ENCODE results near the gene GPR31. TPM values are rescaled to one million over a fixed set of nuclear protein-coding genes. Genes with fewer than 3 reads are reported as not detected.
"Not testable (repeated sequence)": the region's sequence is repeated elsewhere in the genome, so short reads cannot be mapped to it uniquely, and the experiment has no call there.

GPR31 gene, protein sequence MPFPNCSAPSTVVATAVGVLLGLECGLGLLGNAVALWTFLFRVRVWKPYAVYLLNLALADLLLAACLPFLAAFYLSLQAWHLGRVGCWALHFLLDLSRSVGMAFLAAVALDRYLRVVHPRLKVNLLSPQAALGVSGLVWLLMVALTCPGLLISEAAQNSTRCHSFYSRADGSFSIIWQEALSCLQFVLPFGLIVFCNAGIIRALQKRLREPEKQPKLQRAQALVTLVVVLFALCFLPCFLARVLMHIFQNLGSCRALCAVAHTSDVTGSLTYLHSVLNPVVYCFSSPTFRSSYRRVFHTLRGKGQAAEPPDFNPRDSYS
- not detected for polyA plus RNA-seq (2013, experiment 1 of 2; ENCODE audit: insufficient read length)
- polyA plus RNA-seq (2013, experiment 2 of 2; ENCODE audit: insufficient read length), result not detected

DNA sequence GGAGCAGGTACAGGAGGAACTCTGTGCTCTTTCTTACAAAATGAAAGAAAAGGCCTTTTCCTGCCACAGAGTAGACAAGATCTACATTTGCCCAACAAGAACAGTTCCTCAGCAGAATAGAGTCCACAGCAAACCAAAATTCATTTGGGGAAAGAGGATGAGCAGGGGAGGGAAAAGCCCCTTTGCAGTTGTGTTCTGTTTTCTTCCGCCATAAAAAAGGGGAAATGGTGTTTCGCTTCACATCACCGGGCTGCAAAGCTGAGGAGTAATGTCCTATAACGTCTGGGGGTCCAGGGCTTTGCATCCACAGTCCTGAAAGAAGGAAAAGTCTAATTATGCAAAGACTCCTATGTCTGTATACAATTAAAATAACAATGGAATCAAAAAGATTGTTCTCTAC, at the start of gene GPR31:
Gene GPR31 (minus strand): TSS at position 118 of the 400 bp plus-strand sequence. CDS start 149 bp downstream, outside the sequence.
- no peak for DNase-seq

DNA sequence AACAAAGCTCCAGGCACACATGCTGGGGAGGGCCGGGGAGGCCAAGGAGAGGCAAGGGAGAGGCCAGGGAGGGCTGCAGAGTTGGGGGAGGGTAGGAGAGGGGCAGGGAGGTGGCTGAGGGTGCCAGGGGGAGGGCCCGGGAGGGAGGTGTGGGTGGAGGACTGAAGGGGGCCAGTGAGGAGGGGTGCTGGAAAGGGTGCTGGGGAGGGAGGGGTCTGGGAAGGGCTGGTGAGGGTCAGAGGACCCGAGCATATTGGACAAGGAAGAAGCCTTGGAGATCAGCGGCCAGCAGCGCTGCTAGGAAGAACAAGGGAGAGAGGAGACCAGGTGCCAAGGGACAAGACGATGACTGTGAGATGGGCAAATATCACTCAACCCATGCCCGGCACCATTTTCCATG, 49.7 kb upstream of the GPR31 start:
- DNase-seq, result no peak

DNA sequence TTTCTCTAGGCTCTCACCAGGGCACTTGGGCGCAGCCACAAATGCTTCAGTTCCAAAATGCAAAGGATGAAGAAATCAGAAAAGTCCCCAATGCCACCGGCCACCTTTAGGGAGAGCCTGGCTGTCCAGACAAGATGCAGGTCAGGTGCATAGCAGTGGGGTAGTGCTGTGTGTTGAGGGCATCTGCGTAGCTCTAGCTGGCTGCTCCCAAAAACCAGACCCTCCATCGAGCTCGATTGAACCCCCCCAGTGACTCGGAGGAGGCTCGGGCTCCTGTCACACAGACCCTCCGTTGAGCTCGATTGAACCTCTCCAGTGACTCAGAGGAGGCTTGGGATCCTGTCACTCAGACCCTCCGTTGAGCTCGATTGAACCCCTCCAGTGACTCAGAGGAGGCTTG, 47.5 kb upstream of the GPR31 start:
- not testable (repeated sequence) for DNase-seq

DNA sequence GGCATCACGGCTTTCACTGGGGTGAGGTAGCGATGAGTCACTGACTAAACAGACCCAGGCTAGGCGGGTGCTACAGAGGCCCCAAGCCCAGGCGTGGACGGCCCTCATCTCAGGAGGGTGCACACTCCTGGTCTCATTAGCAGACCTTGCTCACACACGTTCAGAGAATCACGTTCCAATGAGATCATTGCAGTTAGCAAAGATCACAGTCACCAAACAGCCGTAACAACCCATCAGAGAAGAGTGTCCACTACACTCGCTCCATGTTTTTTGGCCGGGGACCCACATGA, 46.2 kb upstream of the GPR31 start:
- DNase-seq, result peak; percentile 26

DNA sequence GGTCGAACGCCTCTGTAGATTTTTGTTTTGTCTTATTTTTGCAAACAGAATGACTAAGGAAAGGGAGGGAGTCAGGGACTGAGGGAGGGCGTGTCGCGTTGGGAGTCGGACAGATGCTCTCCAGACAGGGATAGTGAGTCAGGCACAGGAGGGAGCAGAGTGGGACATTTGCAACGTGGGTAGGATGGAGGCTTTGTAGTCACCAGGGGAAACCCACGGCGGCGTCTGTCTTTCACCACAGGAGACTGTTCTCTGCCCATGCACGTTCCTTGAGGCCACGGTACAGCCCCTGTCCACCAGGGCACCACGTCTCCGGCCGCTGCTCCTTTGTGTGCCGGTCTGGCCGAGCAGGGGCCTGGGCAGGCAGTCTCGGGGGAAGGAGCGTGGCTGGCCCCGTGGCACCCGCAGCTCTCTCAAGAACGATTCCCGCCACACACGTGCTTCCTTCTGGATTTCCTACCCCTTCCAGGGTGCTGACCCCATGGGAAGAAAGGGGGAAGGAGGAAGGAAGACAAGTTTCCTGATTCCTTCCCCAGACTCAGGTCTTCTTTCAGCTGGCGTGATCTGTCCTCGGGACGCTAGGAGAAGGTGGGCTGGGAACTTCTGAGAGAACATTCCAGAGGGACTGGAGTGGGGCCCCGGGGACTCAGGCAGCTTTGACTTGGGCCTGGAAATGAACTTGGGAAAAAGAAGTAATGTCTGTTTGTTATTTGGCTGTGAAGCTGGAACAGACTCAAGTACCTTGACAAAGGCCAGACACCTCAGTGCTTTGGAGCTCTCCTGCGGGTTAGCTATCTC, 45.7 kb upstream of the GPR31 start:
- DNase-seq, result not testable (repeated sequence)

DNA sequence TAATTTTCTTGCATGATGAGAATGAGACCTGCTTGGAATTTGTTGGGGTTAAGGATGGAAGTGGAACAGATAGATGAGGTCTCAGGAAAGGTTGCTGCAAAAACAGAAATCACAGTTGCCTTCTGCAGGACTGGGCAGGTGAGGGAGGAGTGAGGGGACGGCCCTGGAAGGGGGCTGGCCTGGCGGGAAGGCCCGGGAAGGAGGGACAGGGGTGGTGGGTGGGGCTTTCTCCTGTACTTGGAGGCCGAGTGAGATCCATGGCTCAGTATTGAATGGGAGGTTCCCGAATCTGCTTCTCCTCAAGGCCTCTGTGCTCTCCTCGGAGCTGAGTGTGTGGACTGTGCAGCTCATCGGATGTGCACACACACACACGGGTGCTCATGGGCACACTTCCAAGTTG, 44.8 kb upstream of the GPR31 start:
- DNase-seq, result not testable (repeated sequence)

DNA sequence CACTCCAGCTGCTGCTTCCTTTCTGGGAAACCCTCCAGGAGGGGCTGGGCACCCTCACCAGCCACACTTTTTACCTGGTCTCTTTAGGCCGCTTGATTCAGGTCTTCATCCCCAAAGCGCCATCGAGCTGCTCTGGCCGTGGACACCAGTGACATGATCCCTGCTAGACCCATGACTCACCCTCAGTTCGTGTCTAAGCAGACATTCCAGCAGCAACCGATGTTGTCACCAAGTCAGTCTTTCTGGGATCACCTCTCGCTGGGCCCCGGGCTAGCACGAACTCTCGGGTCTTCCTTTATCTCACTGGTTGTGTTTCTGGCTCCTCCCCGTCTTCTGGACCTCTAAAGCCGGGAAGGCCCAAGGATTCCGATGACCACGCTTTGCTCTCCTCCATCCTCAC, 43.0 kb upstream of the GPR31 start:
- no peak for DNase-seq

DNA sequence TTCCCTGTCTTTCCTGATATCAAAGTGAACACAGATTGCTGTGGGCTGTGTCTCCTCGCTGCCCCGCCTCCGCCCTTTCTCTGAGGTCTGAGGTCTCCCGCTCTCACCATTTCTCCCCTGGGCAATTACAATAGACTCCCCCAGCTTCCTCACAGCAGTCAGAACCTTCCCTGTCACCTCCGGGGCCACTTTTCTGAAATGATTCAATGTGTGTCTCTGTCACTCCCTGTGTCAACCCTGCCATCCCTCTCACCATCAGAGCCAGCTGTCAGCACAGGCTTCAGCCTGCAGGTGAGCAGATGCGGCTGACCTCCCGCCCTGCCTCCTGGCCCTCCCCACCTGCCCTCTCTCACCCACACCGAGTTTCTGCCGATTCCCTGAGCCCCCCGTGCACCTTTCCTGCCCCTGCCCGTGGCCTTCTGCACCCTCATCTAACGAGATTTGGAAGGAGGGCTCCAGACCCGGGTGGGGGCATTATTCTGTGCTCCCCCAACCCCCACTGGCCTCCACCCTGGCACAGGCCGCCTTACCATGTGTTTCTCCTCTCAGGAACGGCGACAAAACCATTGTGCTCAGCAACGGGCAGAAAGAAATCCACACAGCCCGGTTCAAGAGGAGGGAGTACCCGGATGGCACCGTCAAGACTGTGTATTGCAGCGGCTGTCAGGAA, 38.3 kb upstream of the GPR31 start:
- DNase-seq, result not testable (repeated sequence)

DNA sequence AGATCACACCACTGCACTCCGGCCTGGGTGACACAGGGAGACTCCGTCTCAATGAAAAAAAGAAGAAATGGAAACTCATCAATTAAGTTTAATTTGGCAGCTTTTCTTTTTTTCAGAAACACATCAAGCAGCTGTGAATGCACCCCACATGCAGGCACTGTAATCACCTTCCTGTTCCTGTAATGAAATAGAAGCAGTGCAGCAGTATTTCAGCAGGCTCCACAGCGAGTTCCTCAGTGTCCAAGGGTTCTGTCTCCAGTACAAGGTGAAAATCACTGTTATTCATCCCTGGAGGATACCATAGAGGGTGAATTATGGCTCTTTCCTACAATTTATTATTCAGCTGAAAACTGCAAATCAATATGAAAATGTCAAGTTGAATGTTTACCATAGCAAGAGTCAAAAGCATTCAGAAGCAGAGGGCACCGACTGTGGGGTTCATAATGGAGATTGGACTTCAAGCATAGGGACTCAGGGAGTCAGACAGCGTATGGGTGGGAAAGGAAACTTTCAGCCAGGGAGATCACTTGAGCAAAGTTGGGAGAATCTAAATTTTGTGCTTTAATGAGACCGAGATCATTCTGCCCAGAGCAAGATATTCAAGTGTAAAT, 35.8 kb upstream of the GPR31 start:
- not testable (repeated sequence) for DNase-seq

DNA sequence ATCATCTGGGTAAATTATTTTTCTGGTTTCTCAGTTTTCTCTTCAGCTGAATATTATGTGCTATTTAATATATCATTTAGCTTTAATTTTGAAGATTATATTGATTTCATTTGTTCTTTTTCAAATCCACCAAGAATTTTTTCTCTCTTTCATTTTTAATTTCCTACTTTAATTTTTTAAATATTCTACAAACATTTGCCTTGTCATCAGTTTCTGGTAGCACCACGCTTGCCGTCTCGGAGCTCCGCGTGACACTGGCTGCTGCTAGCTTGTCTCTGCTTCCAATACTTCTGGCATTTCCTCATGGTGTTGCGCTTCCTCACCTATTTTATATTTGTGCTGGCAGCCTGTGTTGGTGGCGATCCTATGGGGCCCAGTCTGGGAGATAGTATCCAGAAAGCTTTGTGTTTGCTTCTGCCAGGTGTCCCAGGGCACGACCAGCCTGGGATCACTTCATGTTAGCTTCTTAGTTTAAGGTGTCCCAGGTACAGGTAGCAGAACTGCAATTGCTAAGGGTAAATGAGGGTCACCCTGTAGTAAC, 33.3 kb upstream of the GPR31 start:
- not testable (repeated sequence) for DNase-seq

DNA sequence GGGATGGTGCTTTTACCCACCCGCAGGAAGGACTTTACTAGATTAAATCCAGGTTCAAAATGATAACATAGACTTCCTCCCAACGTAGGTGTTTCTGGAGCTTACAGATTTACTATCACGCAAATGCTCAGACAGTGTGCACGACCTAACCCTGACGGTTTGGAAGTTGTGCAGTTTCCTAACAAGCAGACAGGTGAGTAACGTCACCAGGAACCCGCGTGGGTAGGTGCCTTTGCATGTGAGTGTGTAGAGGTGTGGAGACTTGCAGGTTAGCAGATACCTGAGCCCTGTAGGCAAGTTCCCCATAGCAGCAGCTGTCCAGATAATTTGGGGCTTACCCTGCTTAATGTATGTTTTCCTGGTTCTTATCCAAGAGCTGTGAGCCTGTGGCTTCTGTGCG, 29.5 kb upstream of the GPR31 start:
- DNase-seq, result not testable (repeated sequence)

DNA sequence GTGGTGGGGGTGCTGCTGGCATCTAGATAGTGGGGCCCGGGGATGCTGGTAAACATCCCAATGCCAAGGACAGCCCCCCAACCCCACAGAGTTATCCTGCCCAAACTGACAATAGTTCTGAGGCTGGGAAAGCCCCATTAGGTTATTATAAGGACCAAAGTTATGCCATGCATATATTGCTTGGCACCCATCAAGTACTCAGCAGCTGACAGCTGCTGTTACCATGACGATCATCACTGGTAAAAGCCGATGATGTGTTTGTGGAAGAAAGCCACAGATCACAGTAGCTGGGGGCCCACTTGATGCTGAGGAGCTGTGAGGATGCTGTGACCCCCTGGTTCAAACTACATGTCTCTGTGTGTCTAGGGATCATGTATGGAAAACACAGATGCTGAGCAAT, 27.3 kb upstream of the GPR31 start:
- not testable (repeated sequence) for DNase-seq

DNA sequence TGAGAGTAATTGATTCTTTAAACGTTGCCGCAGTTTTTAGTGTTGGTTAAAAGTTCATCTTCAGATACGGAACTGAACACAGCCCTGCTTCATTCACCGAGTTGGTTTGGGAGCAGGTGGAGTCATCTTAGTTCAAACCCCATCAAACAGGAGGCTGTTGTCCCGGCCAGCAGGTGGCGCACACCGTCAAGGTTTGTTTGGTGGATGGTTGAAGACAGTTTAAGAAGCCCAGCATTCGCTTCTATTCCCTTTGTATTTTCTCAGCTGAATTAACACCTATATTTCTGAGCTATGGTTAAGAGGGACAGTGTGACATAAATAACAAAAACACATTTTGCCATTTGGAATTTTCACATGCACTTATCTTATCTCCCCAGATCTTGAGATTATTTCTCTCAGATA, 25.1 kb upstream of the GPR31 start:
- DNase-seq, result not testable (repeated sequence)

DNA sequence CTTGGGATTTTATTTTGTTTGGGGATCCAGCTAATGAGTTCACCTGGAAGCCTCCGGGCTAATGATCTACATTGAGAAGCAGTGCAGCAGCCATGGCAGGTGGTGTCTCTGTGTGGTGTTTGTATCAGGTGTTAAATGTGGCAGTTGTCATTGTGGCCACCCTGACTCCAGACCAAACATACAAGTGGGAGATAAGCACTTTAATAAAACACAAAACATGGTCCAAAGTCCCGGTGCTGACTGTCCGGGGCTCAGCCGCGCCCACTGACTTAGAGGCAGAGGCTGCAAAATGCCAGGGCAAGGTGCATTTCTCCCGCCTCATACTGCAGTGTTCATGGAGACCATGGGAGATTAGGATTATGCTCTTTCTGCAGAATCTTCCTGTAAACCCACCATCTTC, 23.6 kb upstream of the GPR31 start:
- not testable (repeated sequence) for DNase-seq

DNA sequence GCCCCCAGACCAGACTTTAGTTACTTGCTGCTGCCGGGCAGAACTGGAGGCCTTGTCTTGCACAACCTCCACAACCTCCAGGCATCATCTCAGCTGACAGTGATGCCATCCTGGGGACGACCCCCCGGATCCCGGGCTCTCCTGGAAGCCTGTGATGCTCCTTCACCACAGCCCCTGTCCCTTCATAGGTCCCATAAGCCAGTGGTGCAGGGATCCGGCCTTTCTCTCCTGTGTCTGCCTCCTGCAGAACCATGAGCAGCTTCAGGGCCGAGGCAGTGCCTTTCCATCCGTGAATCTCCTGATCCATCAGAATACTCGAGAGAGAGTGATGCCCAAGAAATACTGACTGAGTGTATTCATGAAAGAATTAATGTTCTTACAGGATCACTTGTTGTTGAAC, 22.3 kb upstream of the GPR31 start:
- not testable (repeated sequence) for DNase-seq

DNA sequence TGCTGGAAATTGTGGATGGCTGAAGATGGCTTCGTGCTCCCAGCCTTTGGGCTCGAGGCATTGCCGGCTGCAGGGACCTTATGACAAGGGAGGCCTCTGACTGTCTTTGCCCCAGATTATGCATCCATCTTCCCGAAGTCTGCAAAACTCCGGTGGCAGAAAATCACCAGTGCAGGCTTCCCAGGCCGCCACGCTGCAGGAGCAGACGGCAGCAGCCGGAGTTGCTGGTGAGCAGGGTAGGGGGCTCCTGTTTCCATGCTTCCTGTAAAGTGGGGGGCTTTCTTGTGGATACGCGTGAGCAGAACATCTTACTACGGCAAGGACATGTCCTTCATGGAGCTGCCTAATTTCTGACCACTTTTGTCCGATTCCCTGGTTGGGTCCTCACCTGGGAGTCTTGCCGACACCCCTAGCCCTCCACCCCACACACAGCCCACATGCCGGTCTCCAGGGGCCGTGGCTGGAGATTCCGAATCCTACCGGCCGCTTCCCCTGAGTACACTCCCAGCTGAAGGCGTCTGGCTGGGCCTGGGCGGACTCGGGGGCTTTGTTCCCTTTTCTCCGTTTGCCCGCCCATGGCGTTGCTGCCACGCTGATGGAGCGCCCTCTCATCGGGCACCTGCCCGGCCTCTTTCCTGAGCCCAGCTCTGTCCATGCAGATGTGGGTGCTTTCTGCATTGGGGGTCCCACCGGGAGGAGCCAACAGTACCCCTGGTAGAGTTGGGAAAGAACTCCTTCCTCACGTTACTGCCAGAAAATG, 21.3 kb upstream of the GPR31 start:
- DNase-seq, result not testable (repeated sequence)

DNA sequence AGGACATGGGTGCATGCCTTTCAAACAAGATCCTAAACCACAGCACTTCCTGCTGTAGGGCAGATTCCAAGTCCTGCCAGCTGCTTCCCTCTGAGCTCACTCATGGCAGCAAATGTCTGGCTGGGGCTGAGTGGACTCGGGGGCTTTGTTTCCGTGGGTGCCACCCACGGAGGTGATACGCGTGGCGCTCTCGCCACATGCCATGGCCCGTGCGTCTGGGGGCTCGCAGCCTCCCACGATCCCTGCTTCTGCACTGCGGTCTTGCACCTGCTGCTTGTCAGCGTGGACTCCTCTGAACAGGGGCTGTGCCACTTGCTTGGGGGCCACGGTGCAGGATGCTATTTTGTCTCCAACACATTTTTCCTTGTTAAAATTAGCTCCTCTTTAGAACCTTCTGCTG, 19.5 kb upstream of the GPR31 start:
- not testable (repeated sequence) for DNase-seq

DNA sequence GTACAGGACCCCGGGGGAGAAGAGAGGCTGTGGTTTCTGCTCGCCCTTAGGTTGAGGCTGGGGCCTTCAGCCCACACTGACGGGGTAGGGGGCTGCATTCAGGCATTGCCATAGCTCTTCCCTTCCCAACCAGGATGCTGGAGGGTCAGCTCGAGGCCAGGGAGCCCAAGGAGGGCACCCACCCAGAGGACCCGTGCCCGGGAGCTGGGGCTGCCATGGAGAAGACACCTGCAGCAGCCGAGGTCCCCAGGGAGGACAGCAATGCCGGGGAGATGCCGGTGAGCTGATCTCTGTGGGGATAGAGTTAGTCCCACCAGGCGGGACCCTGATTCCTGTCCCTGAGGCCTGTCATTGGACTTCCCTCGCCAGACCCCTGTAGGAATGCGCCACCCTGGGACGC, 14.2 kb upstream of the GPR31 start:
- not testable (repeated sequence) for DNase-seq

DNA sequence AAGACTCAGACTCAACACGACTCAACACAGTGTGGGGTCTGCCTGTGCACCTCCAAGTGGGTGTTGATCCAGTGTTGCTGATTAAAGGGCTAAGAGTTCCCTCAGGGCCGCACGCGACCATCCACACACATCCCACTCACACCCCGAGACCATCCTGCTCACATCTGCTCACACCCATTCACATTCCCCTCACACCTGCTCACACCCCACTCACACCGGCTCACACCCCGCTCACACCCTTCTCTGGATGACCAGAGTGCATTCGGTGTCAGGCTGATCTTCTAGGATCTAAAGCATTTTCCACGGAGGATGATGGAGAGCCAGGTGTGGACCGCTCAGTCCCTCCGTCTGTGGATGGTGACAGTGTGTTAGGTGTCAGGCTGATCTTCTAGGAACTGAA, 13.5 kb upstream of the GPR31 start:
- DNase-seq, result not testable (repeated sequence)

DNA sequence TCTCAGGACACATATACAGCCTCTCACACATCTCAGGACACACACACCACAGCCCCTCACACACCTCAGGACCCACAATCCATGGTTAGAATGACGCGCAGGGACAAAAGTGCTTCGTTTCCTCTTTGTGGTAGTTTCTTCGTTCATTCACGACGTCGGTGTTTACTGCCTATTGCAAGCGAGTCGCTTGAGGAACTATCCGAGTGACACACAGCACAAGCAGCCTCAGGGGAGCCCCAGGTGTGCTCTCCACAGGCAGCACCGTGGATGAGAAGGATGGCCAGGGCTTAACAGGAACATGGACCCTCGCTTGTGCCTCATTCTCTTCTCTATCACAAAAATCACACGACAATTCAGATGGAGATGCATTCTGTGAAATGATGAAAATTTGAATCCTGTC, 12.1 kb upstream of the GPR31 start:
- DNase-seq, result not testable (repeated sequence)

DNA sequence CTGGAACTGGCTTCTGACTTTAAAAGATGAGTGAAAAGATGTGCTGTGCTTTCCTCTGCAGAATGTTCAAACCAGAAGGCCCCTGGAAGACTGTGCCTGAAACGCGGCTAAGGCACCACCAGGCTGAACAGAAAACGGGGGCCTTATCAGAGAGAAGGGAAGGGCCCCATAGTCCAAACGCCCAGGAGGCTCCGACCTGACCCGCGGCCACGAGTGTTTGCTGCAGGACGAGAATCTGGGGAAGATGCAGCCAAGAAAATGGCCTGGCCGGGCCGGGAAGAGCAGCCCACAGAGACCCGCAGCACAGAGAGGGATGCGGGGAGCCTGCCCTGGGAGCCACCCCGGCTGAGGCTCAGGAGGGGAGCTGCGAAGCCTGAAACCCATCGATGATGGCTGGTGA, 10.5 kb upstream of the GPR31 start:
- not testable (repeated sequence) for DNase-seq

DNA sequence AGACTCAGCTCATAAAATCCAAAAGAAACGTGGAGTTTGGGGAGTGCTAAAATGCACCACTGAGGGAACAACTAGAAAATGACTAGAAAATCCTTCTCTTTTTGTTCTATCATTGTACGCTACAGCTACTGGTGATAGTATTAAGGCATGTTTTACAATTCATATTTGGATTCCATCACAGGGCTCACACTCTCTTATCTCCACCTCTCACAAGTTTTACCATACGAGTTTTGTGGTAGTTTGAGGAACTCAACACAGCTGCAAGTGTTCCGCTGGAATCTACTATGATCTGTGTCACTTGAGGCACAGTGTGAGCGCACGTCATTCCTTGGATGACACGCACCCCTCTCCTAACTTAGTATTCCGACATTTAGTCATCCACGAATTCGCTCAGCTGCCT, 9.9 kb upstream of the GPR31 start:
- DNase-seq, result not testable (repeated sequence)

Measured in fibroblast of skin of abdomen (primary cell).